Activated CD4-positive, alpha-beta T cell treated with anti-CD3 and anti-CD28 coated beads, Interleukin-10, Interleukin-2, amounts not matched to agents 100 ng/mL and 50 ng/mL, durations not matched to agents 16 hours and 8 hours (primary cell): ENCODE results near the gene CSTF1.
"Not testable (repeated sequence)": the region's sequence is repeated elsewhere in the genome, so short reads cannot be mapped to it uniquely, and the experiment has no call there.

Experiments used
- DNase-seq: peaks from one replicate; pipeline ENCODE4 v3.0.0-alpha.2; 2020

The CSTF1 gene

DNA sequence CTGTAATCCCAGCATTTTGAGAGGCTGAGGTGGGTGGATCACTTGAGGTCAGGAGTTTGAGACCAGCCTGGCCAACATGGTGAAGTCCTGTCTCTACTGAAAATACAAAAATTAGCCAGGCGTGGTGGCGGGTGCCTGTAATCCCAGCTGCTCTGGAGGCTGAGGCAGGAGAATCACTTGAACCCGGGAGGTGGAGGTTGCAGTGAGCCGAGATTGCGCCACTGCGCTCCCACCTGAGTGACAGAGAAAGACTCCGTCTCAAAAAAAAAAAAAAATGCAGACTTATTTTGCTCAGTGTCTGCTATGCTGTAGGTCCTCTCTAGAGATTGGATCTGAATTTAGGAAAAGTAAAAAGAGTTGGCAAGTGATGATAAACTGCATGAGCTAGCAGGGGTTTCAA is 18.8 kb downstream of the CSTF1 start:
- DNase-seq, result not testable (repeated sequence)

DNA sequence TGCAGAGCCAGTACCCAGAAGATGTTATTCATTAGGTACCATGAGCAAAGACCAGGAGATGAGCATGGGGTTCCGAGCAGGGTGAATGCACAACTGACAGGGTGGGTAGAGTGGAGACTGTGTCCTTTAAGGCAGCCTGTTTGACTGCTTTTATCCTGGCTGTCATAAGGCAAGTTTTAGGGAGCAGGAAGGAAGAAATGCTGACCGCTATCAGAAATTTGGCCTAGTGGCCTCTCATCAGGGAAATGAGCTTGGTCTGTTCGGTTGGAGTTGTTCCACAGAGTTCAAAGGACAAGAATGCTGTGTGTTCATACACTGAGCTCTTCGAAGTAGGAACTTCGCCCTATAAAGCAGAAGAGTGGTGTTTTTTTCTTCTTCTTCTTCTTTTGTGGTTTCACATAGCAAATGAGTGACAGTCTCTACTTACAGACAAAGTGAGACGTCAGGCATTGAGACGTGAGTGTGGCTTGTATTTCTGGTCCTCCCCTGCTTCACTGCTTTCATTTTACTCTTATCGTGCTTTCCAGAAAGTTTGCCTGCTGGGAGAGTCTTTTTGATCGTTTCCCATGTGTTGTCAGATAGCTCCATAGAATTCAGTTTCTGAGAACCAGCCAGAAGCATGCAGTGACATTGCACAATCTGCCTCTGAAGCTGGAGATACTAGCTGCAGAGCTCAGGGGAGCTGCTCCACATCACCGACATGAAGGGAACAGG is 19.5 kb downstream of the CSTF1 start, which contains the start of gene CASS4:
TSS of gene CASS4 (plus strand) at position 502 of the 714 bp plus-strand sequence. CDS start at position 701, 199 bp downstream.
- peak; percentile 44 for DNase-seq

DNA sequence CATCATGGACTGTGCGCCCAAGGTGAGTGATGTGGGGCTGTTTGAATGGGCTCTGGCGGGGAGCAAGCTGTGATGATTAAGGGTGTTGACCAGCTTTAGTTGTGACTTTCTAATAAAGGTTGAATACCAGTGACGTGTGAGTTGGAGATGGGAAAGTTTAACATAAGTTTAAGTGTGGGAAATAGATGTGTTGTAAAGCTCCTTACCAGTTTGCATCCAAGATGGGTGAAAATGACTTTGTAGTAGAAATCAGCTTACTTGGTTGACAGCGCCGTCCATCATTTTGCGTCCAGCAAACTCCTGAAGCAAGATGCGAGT is 20.0 kb downstream of the CSTF1 start:
- DNase-seq, result no peak

DNA sequence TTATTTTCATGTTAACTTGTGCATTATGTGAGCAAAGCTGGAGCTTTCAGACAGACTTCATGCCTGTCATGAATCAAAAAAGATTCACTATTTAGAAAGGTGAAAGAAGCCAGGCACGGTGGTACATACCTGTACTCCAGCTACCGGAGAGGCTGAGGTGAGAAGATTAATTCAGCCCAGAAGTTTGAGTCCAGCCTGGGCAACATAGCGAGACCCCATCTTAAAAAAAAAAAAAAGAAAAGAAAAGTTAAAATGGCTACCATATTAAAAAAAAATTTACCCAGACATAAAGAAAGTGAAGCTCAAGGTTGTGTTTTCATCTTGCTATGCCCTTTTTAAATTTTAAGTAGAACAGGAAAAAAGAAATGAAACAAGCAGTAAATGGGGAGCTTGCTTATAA is 20.5 kb downstream of the CSTF1 start:
- no peak for DNase-seq

DNA sequence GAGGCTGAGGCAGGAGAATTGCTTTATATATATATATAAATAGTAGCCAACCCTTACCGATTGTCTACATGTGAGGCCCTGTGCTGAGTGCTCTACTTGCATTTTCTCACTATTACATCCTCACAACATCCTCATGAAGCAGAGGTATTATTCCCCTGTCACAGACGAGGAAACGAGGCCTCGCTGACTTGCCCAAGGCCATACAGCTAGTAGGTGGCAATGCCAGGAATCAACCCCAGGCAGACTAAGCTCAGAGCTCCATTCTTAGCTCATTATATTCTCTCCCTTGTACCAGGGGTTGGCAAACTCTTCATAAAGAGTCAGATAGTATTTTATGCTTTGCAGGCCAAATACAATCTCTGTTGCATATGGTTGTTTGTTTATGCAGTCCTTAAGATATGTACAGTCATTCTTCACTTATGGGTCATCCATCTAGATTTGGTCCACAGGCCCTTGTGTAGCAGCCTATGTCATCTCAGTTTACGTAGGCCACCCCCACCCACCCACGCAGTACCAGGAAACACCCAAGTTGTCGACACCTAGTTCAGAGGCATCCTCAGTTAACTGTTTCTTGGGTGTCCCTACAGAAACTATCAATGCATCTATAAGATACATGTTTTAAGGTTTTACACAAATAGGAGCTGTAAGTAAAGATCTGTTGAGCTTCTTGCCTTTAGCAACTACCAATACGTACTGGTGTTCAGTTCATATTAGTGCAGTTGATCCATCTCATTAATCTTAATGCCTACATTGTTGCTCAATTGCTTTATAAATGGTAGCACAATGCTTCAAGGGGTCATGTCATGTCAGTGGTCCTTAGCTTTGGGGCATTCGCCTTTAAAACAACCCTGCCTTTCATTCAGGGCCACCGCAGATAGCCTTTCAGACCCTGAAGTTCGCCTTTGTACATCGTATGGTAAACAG is 22.7 kb downstream of the CSTF1 start:
- DNase-seq, result peak; percentile 70

DNA sequence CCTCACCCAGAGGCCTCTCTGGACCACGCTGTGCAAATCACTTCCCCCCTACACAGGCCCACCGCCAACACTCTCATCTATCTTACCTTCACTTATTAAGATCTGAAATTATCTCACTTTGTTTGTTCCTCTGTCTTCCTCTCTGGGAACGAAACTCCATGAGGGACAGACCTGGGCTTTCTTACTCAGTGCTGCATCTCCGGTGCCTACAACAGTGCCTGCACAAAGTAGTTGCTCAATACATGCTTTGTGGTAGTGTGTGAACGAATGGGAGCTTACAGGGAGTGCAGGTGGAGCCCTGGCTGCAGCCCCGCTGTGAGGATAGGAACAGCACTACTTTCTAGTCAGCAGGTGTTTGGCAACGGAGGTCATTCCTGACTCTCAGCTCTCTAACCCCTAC is 25.0 kb downstream of the CSTF1 start:
- DNase-seq, result no peak

DNA sequence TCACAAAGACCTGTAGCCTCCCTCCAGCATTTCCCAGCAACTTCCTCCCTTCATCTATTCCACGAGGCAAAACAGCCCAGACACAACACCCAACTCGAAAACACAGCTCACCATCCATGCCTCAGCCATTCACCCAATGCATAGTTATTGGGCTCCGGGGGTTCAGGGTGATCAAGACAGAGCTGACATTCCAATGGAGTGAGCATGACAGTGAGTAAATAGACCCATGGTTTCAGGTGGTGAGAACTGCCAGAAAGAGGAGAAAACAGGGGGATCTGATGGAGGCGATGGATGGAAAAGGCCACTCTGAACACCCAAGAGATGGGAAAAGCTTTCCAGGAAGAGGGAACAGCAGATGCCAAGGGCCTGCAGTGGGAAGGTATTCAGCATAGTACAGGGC is 25.5 kb downstream of the CSTF1 start:
- no peak for DNase-seq

DNA sequence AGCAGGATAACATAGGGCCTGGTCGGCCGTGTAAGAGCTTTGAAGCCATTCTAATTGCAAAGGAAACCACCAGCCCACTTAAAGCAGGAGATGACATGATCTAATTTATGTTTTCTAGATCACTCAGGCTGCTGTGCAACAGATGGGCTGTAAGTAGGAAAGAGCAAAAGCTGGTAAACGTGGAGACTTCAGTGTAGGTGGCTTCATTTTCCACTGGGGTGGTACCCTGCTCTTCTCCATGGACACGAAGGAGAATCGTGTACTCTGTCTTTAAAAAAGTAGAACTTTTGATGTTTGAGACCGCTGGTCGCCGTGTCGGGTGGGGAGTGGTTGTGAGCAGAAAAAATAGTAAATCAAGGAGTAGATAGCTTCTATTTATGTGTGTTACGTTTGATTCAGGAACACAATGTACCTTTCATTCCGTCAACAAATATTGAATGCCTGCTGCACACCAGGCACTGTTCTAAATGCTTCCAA is 26.0 kb downstream of the CSTF1 start:
- DNase-seq, result peak; percentile 37

DNA sequence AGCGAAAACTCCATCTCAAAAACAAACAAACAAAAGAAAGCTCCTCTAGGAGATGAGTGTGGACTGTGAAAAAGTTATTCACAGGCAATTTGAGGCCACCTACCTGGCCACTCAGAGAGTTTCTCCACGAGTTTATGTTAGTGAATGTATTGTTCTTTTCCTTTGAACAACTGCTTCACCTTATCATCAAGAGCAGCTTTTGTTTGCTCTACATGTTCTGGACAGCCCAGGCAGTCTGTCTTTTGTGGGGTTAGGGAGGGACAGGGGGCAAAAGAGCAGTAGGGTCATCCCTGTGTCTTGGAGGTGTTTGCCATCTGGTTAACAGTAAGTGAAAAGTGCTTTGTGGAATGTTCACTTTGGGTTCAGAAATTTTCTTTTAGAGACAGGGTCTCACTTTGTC is 27.6 kb downstream of the CSTF1 start:
- DNase-seq, result no peak

DNA sequence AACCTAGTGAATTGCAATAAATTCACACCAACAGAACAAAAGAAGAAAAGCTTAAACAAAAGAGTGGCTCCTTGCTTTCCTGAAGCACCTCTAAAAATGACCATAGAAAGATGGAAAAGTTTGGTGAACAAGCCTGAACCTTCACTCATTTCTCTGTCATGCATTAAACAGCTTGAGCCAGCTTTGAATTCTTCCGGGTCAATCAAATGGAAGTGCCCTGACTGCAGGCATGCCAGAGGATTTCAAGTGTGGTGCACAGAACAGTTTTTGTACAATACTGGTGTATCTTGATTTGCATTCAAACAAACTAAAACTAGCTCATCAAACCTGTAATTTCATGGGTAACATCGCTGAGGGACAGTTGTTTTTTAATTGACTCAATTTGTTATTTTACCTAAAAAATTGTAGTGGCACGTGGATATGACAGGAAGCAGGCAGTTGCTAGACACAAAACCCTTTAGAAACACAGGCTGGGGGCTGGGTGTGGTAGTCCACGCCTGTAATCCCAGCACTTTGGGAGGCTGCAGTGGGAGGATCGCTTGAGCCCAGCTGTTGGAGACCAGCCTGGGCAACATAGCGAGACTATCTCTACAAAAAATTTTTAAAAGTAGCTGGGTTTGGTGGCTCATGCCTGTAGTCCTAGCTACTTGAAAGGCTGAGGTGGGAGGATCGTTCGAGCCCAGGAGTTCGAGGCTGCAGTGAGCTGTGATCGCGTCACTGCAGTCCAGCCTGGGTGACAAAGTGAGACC is 28.7 kb downstream of the CSTF1 start:
- no peak for DNase-seq

DNA sequence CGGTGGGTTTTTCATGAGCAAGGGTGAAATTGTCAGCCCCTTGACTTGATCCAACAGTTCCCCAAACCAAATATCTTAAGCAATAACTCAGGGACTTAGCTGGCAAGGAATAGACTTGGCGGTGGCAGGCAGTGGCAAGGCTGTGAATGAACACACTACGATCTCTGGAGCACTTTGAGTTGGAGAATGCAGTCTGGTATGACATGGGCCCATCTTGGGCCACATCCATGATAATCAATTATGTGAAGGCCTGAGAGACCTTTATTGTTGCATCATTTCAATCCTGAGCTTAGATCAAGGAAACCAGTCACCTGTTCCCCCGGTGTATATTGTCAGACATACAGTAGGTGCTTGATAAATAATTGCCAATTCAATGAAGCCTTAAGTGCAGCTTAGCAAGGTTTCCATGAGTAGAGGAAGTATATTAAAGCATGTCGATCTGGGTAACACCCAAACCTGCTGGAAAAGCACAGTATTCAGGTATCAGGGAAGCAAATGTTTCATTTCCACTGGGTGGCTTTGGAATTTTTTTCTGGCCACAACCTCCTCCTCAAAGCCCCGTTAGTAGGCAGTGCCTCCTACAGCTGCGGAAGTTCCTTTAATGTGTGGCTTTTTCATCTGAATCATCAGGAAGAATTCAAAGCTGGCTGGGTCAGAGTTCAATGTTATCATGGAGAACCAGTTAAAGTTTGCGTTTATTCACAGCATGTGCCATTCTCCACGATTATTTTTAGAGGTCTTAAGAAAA is 29.8 kb downstream of the CSTF1 start:
- DNase-seq, result no peak

DNA sequence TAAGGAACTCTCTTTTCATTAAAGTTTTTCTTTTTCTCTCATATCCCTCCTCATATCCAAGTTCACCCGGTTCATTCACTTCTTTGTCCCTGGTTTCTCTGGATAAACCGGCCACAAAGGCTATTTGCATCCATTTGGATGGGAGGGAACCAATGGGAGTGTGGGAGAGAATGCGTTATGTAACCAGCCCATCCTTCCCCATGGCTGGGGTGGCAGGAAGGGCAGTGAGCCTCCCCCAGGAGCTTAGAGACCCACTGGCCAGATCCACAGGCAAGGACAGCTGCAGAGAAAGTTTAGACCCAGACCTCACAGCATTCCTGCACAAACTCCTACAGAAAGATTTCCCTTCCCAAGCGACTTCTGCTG is 30.4 kb downstream of the CSTF1 start:
- DNase-seq, result no peak

DNA sequence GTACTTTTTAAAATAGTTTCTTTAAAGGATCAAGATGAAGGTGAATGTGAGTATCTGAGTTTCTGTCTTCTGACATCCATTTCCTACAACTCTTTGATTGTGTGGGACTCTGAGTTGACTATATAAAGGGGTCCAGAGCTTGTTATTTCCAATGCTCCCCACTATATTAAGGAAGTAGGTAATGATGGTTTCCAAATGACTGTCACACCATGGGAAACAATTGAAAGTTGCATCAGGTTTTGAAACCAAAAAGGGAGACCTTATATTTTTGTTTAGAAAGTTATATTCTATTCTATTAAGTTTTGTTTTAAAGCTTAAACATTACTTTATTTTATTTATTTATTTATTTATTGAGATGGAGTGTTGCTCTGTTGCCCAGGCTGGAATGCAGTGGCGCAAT is 30.8 kb downstream of the CSTF1 start:
- DNase-seq, result no peak

DNA sequence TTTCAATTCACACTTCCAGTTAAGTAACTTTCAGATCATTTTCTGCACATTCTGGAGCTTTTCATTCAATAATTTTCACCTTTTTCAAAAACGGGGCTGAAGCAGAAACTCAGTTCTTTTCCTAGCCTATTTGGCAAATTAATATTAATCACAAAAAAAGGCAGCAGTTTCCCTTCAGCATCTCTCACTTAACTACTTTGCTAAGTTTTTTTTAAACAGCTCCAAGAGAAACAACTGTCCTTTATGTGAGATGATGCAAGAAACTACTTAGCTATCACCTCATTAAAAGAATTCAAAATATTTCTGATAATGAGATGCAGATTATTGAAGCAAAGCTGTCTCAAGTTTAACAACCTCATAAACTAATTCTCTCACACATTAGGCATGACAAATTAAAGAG is 31.4 kb downstream of the CSTF1 start:
- DNase-seq, result no peak

DNA sequence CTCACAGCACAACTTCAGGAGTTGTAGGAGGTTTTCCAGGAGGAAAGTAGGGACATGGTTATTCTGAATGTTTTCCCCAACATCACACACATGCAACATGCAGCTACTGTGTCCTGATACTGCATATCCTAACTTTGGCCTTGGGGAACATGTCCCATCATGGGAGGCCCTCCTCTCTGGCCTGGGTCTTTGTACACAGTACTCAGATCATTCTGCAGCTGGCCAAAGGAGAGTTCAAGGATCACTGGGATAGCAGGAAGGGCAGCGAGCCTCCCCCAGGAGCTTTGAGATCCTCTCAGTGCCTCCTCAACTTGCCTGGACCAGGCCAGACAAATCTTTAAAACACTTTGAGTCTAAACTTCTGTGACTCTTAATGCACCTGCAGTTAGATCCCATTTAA is 32.5 kb downstream of the CSTF1 start:
- no peak for DNase-seq

DNA sequence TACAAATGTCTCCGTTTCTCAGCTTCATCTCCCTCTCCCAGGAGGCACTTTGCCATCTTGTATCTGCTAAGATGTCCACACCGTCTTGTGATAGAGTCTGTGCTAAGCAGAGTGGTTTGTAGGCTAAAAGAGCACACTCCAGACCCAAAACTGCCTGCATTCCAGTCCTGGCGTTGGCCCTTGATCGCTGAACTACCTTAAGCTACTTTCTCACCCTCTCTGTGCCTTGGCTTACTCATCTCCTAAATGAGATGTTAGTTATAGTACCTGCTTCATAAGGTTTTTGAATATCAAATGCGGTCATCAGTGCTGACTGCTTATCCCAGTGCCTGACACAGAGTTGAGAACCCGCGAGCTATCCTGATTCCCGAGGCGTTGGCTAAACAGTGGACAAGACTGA is 33.6 kb downstream of the CSTF1 start:
- DNase-seq, result no peak

DNA sequence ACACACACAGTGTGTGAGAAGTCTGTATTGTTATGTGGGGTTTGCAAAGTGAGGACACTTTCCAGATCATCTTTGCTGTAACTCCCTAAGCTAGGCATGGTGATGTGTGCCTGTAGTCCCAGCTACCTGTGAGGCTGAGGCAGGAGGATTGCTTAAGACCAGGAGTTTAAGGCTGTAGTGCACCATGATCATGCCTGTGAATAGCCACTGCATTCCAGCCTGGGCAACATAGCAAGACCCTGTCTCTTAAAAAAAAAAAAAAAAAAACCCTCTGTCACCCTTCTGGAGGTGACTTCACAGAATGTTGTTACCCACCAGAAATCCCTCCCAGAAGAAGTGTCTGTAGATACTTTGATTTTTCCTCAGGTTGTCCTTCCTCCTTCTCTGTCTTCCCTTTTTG is 34.5 kb downstream of the CSTF1 start:
- DNase-seq, result no peak

DNA sequence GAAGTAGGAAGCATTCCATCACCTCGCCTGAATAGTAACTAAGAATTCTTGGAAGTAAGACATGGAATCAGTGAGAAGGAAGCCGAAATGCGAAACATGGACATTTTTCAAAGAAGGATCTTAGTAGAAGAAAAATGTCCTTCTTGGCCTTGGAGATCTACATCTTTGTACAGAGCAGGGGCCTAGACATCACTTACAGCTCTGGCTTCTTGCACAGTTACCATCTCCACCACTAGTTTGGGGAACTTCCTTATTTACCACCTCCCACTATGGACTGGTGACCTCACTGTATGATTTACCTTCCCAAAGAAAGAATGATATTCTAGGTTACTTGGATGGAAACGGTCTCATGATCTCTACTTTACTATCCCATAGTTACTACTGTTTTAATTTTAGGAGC is 35.4 kb downstream of the CSTF1 start:
- DNase-seq, result no peak

DNA sequence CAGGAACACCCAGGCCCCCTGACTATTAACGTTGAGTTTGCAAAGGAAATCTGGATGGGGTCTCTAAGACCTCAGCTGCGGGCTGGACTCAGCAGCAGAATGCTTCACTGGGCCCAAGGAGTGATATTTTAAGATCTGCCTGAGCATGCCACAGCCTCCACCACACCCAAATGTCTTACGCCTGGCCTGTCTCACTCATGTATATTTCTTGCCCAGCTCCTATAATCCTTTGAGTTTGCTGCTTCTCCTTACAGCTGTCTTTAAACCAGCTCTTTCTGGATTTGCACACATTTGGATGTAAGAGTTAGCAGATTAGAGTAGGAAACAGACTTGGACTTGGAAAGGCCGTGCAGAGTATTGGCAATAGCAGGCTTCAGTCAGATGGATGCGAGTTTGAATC is 36.0 kb downstream of the CSTF1 start:
- no peak for DNase-seq

DNA sequence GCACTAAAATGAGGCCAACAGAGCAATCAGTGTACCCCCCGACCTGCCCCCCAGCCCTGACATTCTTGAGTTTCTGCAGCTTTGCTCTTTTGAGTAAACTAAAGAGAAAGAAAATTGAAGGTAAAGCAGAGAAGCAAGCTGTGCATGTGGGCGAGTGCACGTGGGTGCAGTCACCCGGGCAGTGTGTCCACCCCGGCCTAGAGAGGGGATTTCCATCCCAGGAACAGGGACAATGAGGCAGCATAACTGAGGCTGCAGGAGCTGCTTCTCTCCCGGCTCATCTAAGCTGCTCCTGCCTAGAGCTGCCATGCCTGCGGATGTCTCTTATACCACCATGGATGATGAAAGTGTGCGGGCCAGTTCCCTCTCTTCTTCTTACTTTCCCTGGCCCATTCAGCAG is 36.4 kb downstream of the CSTF1 start:
- DNase-seq, result no peak

DNA sequence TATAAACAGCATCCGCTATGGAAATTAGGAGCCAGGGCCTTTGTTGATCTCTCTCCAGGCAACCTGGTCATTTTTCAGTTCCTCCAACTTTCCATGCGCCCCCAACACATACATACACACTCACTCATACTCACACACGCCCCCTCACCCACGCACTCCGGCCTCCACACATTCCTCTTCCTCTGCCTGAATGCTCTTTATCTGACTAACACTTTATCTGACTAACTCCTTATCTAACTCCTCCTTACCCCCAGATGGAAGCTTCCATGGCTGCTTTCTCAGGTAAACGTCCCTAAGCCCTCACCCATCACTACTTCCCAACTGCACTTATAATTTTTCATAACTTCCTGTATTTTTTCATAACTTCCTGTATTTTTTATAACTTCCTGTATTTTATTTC is 37.1 kb downstream of the CSTF1 start:
- no peak for DNase-seq

DNA sequence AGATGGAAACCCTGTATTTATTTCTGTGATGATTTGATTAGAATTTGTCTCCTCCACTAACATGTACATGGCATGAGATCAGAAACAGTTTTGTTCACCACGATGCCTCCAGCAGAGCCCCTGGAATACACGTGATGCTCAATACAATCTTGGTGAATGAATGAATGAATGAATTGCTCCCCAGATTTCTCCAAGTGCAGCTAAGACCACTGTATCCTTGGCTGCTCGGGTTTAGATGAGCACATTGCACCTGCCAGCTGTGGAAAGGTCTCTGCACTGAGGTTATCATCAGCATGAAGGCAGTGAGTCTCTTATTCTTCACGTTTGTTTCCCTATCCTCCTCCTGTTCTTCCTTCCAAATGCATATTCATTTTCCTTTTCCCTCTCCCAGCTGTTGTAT is 37.5 kb downstream of the CSTF1 start:
- DNase-seq, result no peak

DNA sequence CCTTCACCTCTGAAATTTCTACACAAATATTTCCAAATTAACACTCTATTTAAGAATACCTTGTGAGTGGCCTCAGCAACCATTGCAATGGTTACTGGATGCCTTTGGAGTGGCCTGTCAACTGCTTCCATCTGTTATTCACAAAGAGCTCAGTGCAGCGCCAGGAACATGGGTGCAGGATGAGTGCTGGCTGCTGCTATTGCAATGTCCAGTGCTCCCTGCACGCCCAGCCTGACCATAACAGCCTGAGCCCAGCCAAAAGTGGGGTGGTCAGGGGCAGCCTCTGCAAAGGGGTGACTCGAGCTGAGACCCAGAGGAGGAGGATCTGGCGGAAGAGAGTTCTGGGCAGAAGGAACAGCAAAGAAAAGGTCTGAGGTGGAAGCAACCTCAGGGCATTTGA is 38.0 kb downstream of the CSTF1 start:
- no peak for DNase-seq
